Measurements from ENCODE around the gene MYT1.

The MYT1 gene

GRCh38 chr20:64196309-64196708 lies 32.1 kb downstream of the MYT1 start:
- H3K9ac ChIP-seq (ENCODE audit: low read depth, low read length, poor library complexity), result no peak overlapping the region
- H3K27ac ChIP-seq (replicated peaks; ENCODE audit: low read length), result no peak overlapping the region
- H3K4me3 ChIP-seq (ENCODE audit: low read length in 2 of 2), result no peak overlapping the region
- WGBS, 2 donors (ENCODE audit: extremely low coverage in 2 of 2, insufficient read length in 2 of 2, insufficient replicate concordance in 1 of 2), result no CpG with 5 or more reads among the region's 15 CpGs
- no peak overlapping the region for H2BK5ac ChIP-seq (ENCODE audit: low read length)
- no peak overlapping the region for H2BK15ac ChIP-seq (ENCODE audit: low read length)
- no peak overlapping the region for H2BK12ac ChIP-seq (ENCODE audit: low read length)
- no peaks in the 10 kb centered on the region for H3K79me1 ChIP-seq (ENCODE audit: low read depth, low read length)
- H2AFZ ChIP-seq (ENCODE audit: low read length), result no peak overlapping the region
- H4K91ac ChIP-seq (ENCODE audit: low read depth, low read length, poor library complexity), result no peak overlapping the region
- H3K4ac ChIP-seq (ENCODE audit: low read length), result no peak overlapping the region
- H3K18ac ChIP-seq (ENCODE audit: low read length), result no peak overlapping the region
- H3K23ac ChIP-seq (ENCODE audit: low read depth, low read length, poor library complexity), result no peak overlapping the region
- no peak overlapping the region for H2BK120ac ChIP-seq (ENCODE audit: low read depth, low read length)
- H3K4me2 ChIP-seq (ENCODE audit: insufficient read depth, low read length, poor library complexity, severe bottlenecking), result no peak overlapping the region
- no peaks in the 10 kb centered on the region for H3K36me3 ChIP-seq (replicated peaks in 1 of 2; ENCODE audit: control insufficient read depth in 2 of 2, insufficient read depth in 2 of 2, low read length in 2 of 2)
- DNase-seq (ENCODE audit: low spot score), result no peak
- no peaks in the 10 kb centered on the region for H3K9me3 ChIP-seq (replicated peaks in 1 of 2; ENCODE audit: control insufficient read depth in 2 of 2, insufficient read depth in 1 of 2, low read depth in 1 of 2, low read length in 2 of 2)
- peaks cover 0 to 3% of the 10 kb centered on the region in 2 donors for H3K4me1 ChIP-seq (ENCODE audit: control insufficient read depth in 2 of 2, insufficient read depth in 1 of 2, low read depth in 1 of 2, low read length in 2 of 2)
- no peak overlapping the region for H4K8ac ChIP-seq (ENCODE audit: low read depth, low read length)
- no peak overlapping the region for H3K14ac ChIP-seq (ENCODE audit: low read length)
- H3K27me3 ChIP-seq (ENCODE audit: control insufficient read depth in 3 of 3, insufficient read depth in 3 of 3, low read depth in 1 of 3, low read length in 3 of 3), result peaks cover 0 to 29% (median 0%) of the 10 kb centered on the region in 3 experiments
- no peak overlapping the region for H2AK5ac ChIP-seq (ENCODE audit: low read depth, low read length)

GRCh38 chr20:64196847-64197306 lies 32.6 kb downstream of the MYT1 start:
- WGBS, 2 donors (ENCODE audit: extremely low coverage in 2 of 2, insufficient read length in 2 of 2, insufficient replicate concordance in 1 of 2), result no CpG with 5 or more reads among the region's 11 CpGs
- no peak overlapping the region for H3K18ac ChIP-seq (ENCODE audit: low read length)
- H3K27ac ChIP-seq (replicated peaks; ENCODE audit: low read length), result no peak overlapping the region
- no peak overlapping the region for H3K23ac ChIP-seq (ENCODE audit: low read depth, low read length, poor library complexity)
- no peak overlapping the region for H3K14ac ChIP-seq (ENCODE audit: low read length)
- H3K27me3 ChIP-seq (ENCODE audit: control insufficient read depth in 3 of 3, insufficient read depth in 3 of 3, low read depth in 1 of 3, low read length in 3 of 3), result peaks cover 0 to 29% (median 0%) of the 10 kb centered on the region in 3 experiments
- H3K9me3 ChIP-seq (replicated peaks in 1 of 2; ENCODE audit: control insufficient read depth in 2 of 2, insufficient read depth in 1 of 2, low read depth in 1 of 2, low read length in 2 of 2), result no peaks in the 10 kb centered on the region
- H3K4me3 ChIP-seq (ENCODE audit: low read length in 2 of 2), result no peak overlapping the region
- peaks cover 0 to 2% of the 10 kb centered on the region in 2 donors for H3K4me1 ChIP-seq (ENCODE audit: control insufficient read depth in 2 of 2, insufficient read depth in 1 of 2, low read depth in 1 of 2, low read length in 2 of 2)
- no peak for DNase-seq (ENCODE audit: low spot score)
- H3K9ac ChIP-seq (ENCODE audit: low read depth, low read length, poor library complexity), result no peak overlapping the region
- no peaks in the 10 kb centered on the region for H3K36me3 ChIP-seq (replicated peaks in 1 of 2; ENCODE audit: control insufficient read depth in 2 of 2, insufficient read depth in 2 of 2, low read length in 2 of 2)
- H3K79me1 ChIP-seq (ENCODE audit: low read depth, low read length), result no peaks in the 10 kb centered on the region
- H3K4me2 ChIP-seq (ENCODE audit: insufficient read depth, low read length, poor library complexity, severe bottlenecking), result no peak overlapping the region
- H2BK15ac ChIP-seq (ENCODE audit: low read length), result no peak overlapping the region
- H2AFZ ChIP-seq (ENCODE audit: low read length), result no peak overlapping the region
- H2AK5ac ChIP-seq (ENCODE audit: low read depth, low read length), result no peak overlapping the region
- H3K4ac ChIP-seq (ENCODE audit: low read length), result no peak overlapping the region
- no peak overlapping the region for H4K8ac ChIP-seq (ENCODE audit: low read depth, low read length)
- H2BK12ac ChIP-seq (ENCODE audit: low read length), result no peak overlapping the region
- H2BK120ac ChIP-seq (ENCODE audit: low read depth, low read length), result no peak overlapping the region
- H4K91ac ChIP-seq (ENCODE audit: low read depth, low read length, poor library complexity), result no peak overlapping the region
- no peak overlapping the region for H2BK5ac ChIP-seq (ENCODE audit: low read length)

GRCh38 chr20:64198347-64198746 lies 34.1 kb downstream of the MYT1 start:
- Histone ChIP-seq H3K36me3 (replicated peaks in 1 of 2; ENCODE audit: control insufficient read depth in 2 of 2, insufficient read depth in 2 of 2, low read length in 2 of 2) (no peaks in the 10 kb centered on the region), H3K4me3 (ENCODE audit: low read length in 2 of 2) (peak overlapping the region in 1 of 2 donors; percentile 39), H4K91ac (ENCODE audit: low read depth, low read length, poor library complexity) (no peak overlapping the region), H3K4me2 (ENCODE audit: insufficient read depth, low read length, poor library complexity, severe bottlenecking) (no peak overlapping the region), H3K27ac (replicated peaks; ENCODE audit: low read length) (no peak overlapping the region), H3K4ac (ENCODE audit: low read length) (no peak overlapping the region), H4K8ac (ENCODE audit: low read depth, low read length) (no peak overlapping the region), H3K79me1 (ENCODE audit: low read depth, low read length) (no peaks in the 10 kb centered on the region), H3K14ac (ENCODE audit: low read length) (no peak overlapping the region), H3K9ac (ENCODE audit: low read depth, low read length, poor library complexity) (no peak overlapping the region), H2BK120ac (ENCODE audit: low read depth, low read length) (no peak overlapping the region), H2BK12ac (ENCODE audit: low read length) (no peak overlapping the region), H3K9me3 (replicated peaks in 1 of 2; ENCODE audit: control insufficient read depth in 2 of 2, insufficient read depth in 1 of 2, low read depth in 1 of 2, low read length in 2 of 2) (no peaks in the 10 kb centered on the region), H3K23ac (ENCODE audit: low read depth, low read length, poor library complexity) (peak overlapping the region; percentile 22), H3K18ac (ENCODE audit: low read length) (peak overlapping the region; percentile 15), H2AK5ac (ENCODE audit: low read depth, low read length) (no peak overlapping the region), H3K4me1 (ENCODE audit: control insufficient read depth in 2 of 2, insufficient read depth in 1 of 2, low read depth in 1 of 2, low read length in 2 of 2) (peaks cover 0 to 7% of the 10 kb centered on the region in 2 donors), H2AFZ (ENCODE audit: low read length) (no peak overlapping the region), H3K27me3 (ENCODE audit: control insufficient read depth in 3 of 3, insufficient read depth in 3 of 3, low read depth in 1 of 3, low read length in 3 of 3) (peaks cover 0 to 29% (median 0%) of the 10 kb centered on the region in 3 experiments), H2BK15ac (ENCODE audit: low read length) (no peak overlapping the region), H2BK5ac (ENCODE audit: low read length) (no peak overlapping the region)
- WGBS, 2 donors (ENCODE audit: extremely low coverage in 2 of 2, insufficient read length in 2 of 2, insufficient replicate concordance in 1 of 2), result no CpG with 5 or more reads among the region's 9 CpGs
- DNase-seq (ENCODE audit: low spot score), result no peak

GRCh38 chr20:64199395-64199794 lies 35.1 kb downstream of the MYT1 start:
- H3K4ac ChIP-seq (ENCODE audit: low read length), result no peak overlapping the region
- no peaks in the 10 kb centered on the region for H3K9me3 ChIP-seq (replicated peaks in 1 of 2; ENCODE audit: control insufficient read depth in 2 of 2, insufficient read depth in 1 of 2, low read depth in 1 of 2, low read length in 2 of 2)
- no peak overlapping the region for H3K18ac ChIP-seq (ENCODE audit: low read length)
- H3K14ac ChIP-seq (ENCODE audit: low read length), result no peak overlapping the region
- no peak overlapping the region for H2AFZ ChIP-seq (ENCODE audit: low read length)
- no peak overlapping the region for H3K4me2 ChIP-seq (ENCODE audit: insufficient read depth, low read length, poor library complexity, severe bottlenecking)
- no peak overlapping the region for H3K4me3 ChIP-seq (ENCODE audit: low read length in 2 of 2)
- peaks cover 0 to 14% of the 10 kb centered on the region in 2 donors for H3K4me1 ChIP-seq (ENCODE audit: control insufficient read depth in 2 of 2, insufficient read depth in 1 of 2, low read depth in 1 of 2, low read length in 2 of 2)
- H4K8ac ChIP-seq (ENCODE audit: low read depth, low read length), result no peak overlapping the region
- H3K79me1 ChIP-seq (ENCODE audit: low read depth, low read length), result no peaks in the 10 kb centered on the region
- H3K27ac ChIP-seq (replicated peaks; ENCODE audit: low read length), result no peak overlapping the region
- H4K91ac ChIP-seq (ENCODE audit: low read depth, low read length, poor library complexity), result no peak overlapping the region
- no peaks in the 10 kb centered on the region for H3K36me3 ChIP-seq (replicated peaks in 1 of 2; ENCODE audit: control insufficient read depth in 2 of 2, insufficient read depth in 2 of 2, low read length in 2 of 2)
- no CpG with 5 or more reads among the region's 8 CpGs for WGBS, 2 donors (ENCODE audit: extremely low coverage in 2 of 2, insufficient read length in 2 of 2, insufficient replicate concordance in 1 of 2)
- H3K27me3 ChIP-seq (ENCODE audit: control insufficient read depth in 3 of 3, insufficient read depth in 3 of 3, low read depth in 1 of 3, low read length in 3 of 3), result peaks cover 0 to 33% (median 0%) of the 10 kb centered on the region in 3 experiments
- H3K23ac ChIP-seq (ENCODE audit: low read depth, low read length, poor library complexity), result no peak overlapping the region
- no peak overlapping the region for H2BK120ac ChIP-seq (ENCODE audit: low read depth, low read length)
- no peak overlapping the region for H2AK5ac ChIP-seq (ENCODE audit: low read depth, low read length)
- no peak overlapping the region for H2BK15ac ChIP-seq (ENCODE audit: low read length)
- H2BK12ac ChIP-seq (ENCODE audit: low read length), result no peak overlapping the region
- no peak for DNase-seq (ENCODE audit: low spot score)
- H3K9ac ChIP-seq (ENCODE audit: low read depth, low read length, poor library complexity), result no peak overlapping the region
- no peak overlapping the region for H2BK5ac ChIP-seq (ENCODE audit: low read length)
